Renal cortex interstitium (tissue), 11 donors: ENCODE data around the gene CRMP1. TPM values are rescaled to one million over a fixed set of nuclear protein-coding genes. Genes with fewer than 3 reads are reported as not detected.
"Not testable (repeated sequence)": the region's sequence is repeated elsewhere in the genome, so short reads cannot be mapped to it uniquely, and the experiment has no call there.

ENCODE experiments used
- DNase-seq, 11 donors: peaks; one replicate each; pipeline ENCODE4 v3.0.0-alpha.2; 2013; ENCODE audit warnings: low read depth in 9 of 11, low spot score in 4 of 11; ENCODE audit errors: extremely low read depth in 1 of 11
- polyA plus RNA-seq, 3 donors: library from polyadenylated mRNA; unstranded; fragments of 120-200 nt; gene quantifications; one replicate each; pipeline ENCODE4 v1.2.1, GENCODE V29; 2013; ENCODE audit not compliant: insufficient read length in 3 of 3

CRMP1 gene
- polyA plus RNA-seq, 3 donors = 51.0 to 59.1 (median 52.3) TPM

DNA sequence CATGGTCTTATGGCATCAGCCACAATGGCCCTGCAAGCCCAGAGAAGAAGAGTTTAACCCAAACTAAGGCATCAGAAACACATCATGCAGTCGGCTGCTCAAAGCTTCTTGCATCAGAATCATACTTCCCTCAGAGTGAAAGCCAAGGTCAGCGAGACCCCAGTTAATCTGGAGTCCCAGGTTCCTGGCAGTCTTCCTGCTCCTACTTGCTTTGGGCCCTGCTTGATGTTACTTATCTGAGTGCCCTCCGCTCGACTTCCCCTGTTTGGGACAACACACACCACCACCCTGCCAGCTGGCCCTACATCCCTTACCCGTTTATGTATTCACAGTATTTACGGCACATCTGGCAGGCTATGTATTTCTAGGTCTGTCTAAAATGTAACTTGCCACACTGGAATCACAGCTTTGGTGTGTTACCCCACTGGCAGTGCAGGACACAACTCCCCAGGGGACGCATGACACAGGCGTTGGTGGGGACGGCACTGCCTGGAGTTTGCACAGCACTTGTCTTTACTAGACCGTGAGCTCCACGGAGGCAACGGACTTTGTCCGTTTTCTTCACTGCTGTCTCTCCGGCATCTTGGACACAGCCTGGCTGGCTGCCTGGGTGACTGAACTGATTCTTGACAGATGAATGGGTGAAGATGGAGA, 22.8 kb downstream of the CRMP1 start:
- no peak for DNase-seq

DNA sequence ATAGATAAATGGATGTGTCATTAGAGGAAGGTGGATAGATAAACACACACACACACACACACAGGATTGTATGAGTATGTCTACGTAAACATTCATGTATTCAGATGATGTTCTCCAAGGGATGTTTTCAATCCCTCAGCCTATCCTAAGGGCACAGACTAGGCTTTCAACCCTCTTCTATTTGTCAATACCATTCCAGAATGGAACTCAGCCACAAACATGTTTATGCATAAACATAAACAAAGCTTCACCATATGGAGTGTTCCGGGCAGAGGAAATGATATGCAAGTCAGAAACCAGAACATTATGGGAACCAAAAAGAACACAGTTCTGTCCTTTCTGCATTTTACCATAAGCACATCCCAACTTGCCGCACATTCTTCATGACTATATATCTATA, 25.0 kb downstream of the CRMP1 start:
- no peak for DNase-seq

DNA sequence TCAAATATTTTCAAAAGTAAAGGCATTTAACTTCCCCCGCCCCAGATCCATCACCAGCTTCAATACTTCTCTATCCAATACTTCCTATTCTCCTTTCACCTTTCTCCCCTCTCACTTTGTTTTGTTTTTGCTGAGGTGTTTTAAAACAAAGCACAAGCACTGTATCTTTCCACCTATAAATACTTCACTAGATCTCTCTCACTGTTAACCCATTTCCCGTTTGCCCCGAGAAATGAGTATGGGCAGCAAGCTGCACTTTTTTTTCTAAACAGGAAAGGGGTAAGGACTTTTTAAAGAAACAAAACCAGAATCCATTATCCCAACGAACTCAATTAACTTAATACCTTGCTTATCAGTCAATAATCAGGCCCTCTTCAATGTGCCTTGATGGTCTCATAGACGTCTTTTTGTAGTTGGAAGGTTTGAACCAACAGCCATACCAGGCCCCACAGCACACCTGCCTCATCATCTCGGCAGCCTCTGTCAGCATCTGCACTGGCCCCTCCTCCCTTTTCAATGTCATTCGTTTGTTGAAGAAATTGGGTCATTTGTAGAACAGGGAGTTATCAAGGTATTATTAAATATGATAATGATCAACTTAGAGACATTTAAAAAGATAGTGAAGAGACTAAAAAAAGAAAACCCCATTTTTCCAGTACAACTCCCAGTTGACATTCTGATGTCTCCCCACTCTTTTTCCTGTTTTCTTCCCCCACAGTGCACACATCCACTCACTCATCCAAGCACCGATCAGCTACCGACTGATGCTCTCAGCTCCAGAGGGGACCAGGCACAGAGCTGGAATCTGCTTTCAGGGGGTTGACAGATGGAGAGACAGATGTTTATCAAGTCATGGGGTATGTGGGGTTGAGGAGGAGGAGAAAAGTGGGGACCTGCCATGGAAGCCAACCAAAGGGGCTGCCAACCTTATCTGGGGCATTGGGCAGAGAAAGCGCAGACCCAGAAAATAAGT, 25.8 kb downstream of the CRMP1 start:
- no peak for DNase-seq

DNA sequence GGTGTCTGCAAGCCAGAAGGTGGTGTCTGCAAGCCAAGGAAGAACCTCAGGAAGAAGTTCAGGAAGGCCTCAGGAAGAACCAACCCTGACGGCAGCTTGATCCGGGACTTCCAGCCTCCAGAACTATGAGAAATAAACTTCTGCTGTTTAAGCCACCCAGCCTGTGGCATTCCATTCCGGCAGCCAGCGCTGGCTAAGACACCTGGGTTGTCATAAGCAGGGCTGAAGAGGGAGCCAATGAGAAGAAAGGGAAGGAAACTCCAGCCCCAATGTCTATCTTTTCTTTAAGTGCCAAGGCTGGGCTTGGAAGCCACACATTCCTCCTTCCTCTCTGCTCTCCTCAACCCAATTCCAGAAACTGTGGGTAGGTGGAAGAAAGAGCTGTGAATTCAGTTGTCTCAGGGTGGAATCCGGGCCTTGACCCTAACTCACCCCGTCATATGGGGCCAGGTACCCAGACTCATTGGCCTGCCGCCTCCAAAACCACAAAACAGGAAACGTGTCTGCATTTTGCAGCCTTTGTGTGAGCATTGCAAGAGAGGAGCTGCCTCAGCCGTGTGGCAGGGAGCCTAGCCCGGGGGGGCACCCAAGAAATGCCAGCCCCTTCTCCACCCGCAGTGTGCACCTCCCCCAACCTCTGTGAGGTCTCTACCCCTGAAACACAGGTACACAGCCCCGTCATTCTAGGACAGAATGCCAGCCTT, 26.8 kb downstream of the CRMP1 start:
- no peak for DNase-seq

DNA sequence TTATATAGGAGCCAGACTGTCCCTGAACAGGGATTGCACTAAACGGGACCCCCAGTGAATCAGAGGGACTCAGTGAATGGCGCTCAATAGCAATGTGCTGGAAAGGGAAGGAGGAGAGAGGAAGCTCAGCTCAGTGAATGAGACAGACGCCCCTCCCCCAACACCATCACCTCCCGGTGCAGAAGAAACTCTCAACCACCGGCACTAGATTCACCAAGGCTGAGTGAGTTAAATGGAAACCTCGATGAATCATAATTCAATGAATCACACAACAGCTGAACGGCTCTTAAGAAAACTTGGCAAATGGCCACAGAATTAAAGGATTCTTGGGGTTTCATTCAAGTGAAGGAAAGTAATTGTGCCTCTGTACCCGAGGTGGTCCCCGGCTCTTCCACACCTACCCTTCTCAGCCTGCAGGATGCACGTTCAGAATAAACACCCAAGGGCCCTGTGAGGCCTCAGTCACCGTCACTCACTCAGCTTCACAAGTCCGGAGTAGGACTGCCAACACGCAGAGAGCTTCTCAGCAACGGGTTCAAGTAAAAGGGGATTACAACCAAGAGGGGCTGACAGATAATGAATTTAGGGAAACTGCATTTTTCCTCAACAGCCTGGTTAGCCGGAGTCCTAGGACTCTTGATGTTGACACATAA, 29.3 kb downstream of the CRMP1 start:
- no peak for DNase-seq

DNA sequence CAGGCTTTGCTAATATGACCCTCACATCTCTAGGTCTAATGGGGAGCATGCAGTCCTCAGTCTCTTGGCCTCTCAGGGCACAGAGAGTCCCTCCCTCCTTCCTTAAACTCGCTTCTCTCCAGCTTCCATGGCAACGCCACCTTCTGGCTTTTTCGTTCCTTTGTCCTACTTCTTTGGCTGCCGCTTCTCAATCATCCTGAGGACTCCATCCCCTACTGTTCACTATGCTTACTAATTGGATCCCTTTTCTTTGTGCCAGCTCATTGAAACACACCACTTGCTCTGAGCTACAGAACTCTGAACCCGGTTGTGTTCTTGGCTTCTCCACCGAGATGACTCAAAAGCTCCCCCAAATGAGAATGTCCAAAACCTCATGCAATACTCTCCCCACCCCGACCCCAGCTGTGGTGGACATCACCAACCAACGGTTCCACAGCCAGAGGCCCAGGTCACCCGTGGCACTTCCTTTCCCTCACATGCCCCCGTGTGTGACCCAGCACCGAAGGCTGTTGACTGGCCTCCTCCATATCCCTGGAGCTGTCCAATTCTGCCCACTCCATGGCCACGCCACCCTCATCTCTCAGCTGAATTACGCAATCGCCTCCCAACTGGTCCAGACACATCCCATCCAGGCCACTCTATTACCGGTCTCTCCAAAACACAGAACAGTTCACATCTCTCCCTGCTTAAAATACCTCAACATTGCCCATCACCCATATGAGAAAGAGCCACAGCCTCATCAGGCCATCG, 34.7 kb downstream of the CRMP1 start:
- DNase-seq = no peak

DNA sequence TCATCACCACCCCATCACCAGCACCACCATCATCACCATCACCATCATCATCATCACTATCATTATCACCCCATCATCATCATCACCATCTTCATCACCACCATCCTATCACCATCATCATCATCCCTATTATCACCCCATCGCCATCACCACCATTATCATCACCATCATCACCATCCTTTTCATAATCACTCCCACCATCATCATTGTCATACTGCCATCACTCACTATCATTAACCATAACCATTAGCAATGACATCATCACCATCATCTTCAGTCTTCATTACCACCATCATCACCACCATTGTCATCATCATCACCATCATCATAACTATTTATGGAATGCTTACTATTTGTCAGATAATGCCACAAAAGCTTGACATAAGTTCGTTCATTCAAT, 35.7 kb downstream of the CRMP1 start:
- no peak for DNase-seq

DNA sequence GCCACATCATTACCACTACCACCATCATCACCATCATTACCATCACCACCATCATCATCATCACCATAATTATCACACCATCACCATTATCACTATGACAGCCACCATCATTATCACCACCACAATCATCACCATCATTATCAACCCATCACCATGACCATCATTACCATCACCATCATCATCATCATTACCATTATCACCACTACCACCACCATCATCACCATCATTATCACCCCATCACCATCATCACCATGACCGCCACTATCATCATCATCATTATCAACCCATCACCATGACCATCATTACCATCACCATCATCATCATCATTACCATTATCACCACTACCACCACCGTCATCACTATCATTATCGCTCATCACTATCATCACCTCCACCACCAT, 36.5 kb downstream of the CRMP1 start:
- DNase-seq = not testable (repeated sequence)

DNA sequence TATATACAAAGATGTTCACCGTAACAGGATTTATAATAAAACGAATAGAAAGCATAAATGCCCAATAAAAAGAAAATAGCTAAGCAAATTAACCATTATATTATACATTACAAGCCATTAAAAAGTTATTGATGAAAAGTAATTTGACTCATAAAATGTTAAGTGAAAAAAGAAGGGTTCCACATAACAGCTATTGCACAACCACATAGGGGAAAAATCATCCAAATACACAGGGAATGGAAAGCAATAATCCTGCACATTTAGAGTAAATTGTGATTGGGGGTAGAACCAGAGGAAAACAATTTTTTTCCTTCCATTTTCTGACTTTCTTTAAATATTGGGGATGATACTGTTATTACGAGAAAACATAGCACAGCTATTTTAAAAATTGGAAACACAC, 38.0 kb downstream of the CRMP1 start:
- DNase-seq = no peak

DNA sequence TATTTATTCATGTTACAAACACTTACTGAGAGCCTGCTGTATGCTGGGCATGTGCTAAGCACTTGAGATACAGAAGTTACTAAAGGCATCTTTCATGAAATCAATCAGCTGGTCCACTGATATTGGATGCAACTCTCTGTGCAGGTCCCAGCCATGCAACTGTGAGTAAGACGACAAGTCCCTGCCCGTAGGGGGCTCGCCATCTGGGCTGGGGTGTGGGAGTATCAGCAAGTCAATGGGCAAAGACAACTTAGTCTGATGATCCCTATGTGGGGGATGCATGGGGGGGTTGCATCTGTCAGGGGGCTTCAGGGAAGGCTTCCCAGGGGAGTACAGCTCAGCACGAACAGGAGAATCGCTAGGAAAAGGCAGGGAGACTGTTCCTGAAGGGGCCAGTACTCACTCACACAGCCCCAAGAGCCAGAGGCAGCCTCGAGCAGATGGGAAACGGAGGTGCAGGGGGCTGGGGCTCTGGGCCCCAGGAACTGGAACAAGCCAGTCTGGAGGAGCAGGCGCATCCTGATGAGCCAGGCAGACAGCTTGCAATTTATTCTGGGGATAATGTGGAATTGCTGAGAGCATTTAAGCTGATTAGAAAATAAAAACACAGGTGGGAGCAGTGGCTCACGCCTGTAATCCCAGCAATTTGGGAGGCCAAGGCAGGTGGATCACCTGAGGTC, 40.2 kb downstream of the CRMP1 start:
- DNase-seq = no peak

DNA sequence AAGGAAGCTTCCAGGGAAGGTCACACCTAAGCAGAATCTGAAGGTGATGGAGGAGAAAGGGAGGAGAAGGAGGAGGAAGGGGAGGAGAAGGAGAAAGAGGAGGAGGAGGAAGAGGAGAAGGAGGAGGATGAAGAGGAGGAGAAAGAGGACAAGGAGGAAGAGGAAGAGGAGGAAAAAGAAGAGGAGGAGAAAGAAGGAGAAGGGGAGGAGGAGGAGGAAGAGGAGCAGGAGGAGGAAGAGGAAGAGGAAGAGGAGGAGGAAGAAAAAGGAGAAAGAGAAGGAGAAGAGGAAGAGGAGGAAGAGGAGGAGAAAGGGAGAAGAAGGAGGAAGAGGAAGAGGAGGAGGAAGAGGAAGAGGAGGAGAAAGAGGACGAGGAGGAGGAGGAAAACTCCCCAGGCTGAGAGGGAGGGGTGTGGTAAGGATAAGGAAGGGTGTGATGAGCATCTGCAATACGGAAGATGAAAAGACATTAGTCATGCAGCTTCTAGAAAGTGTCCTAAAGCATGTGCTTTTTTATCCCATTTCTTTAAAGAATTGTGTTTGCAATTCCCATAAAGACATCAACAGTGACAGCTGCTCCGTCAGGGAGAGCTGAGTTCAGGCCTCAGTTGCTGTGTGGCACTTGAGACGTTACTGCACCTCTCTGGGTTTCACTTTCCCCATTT, 41.1 kb downstream of the CRMP1 start:
- DNase-seq = no peak

DNA sequence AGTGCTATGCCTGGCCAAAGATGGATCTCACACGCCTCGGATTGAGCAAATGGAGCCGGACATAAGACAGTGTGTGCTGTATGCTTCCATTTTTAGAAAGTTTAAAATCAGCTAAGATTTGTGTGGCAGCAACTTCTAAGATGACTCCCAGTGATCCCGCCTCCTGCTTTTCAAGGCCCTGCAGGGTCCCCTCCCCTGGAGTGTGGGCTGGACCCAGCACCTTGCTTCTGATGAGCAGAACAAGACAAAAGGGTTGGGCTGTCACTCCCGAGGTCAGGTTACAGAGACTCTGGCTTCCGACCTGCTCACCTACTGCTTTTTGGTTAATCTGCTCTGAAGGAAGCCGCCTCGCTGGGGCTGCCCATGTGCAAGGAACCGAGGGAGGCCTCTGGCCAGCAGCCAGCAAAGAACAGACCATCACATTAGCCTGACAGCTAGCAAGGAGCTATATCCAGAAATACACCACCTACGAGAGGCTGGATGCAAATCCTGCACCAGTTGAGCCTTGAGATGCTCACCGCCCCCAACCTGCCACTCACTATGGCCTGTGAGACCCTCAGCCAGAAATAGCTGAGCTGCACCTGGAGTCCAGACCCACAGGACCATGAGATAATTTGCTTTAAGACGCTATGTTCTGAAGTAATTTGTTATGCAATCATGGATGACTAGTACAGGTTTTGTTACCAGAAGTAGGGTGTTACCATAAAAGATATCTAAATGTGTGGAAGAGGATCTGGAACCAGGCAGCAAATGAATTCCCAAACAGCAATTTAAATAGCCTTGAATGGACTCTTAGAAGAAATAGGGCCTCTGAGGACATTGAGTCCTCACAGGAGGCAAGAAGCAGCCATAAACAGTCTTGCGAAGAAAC, 47.6 kb downstream of the CRMP1 start:
- DNase-seq = no peak

DNA sequence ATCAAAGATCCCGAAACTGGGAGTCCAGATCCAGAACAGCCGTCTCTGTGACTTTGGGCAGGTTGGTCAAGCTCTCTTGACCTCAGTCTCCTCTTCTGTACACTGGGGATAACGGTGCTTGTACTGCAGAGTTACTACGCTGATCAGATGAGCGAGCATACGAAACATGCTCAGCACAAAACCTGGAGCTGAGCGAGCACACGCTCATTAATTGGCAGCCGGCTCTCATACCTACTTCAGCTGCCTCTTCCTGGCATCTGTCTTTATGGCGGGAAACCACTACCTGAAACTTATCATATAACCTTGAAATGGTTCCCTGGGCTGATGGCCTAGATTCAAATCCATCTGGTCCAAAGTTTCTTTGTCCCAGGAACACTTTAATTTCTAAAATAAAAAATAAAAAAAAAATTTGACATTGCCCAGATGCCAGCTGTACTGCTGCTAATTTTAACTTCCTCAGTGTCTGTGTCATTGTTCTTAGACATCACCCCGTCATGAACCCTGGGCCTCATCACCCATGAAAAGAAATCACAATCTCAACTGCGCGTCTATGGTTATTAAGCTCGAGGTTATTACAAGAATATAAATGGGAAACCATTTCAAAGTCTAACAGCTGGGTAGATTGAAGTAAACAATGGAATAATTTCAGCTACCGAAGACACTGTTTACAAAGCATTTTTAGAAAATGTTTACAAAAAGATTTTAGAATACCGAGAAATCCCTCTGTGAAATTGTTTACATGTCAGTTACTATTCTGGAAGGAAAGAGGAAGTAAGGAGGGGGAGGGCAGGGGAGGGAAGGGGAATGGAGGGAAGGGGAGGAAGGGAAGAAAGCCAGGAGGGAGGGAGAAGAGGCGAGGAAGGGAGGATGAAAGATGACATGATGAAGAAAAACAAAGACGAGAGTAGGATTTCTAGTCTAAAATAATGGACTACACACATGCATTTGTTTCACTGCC, 49.0 kb downstream of the CRMP1 start:
- DNase-seq = no peak

DNA sequence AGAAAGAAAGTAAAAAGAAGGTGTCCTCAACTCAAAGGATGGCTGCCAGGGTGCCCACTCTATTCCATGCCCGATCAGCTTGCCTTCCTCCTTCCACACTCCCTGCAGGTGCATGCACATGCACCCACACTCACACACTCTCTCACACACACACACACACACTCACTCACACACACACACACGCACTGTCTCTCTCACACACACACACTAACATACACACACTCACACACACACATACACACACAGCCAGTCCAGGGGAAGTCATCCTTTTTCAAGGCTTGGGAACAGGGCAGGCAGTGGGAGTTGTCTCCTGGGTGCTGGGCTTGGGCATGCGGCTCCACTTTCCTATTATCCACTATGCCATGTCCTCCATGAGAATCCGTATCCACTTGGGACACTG, 50.4 kb downstream of the CRMP1 start:
- no peak for DNase-seq

DNA sequence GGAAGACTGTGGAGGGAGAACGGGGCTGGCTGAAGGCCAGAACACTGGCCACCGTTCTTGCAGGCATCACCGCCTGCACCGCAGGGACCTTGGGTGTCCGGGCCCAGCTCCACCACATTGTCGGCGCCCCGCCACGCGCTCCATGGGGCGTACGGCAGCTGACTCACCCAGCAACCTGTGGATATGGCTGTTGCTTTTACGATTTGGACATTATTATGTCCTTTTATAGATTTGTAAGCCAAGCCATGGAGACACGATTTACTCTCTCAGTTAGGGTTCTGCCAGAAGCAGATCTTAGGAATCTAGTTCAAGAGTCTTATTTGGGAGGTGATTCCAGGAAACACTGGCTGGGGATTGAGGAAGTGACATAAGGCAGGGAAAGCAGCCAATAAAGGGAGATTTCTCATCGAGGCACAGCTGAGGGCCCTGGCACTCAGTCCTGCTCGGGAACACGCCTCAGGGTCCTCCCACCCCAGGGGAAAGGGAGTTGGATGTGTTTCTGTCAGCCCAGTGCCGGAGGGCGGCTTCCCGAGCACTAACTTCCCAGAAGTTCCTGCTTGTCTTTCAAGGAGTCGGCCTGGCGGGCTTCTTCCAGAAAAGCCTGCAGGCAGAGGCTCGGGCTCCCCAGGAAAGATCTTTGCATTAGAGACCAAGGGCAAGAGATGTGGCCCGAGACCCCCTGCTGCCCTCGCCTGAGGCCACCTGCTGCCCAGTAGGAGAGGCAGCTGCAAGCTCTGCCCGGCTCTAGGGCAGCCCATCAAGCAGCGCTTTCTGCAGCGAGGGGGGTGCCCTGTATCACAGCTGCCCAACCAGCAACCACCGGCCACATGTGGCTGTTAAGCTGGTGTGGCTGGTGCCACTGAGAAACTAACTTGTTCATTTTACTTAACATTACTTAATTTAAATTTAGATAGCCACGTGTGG, 52.9 kb downstream of the CRMP1 start:
- DNase-seq = no peak
